ENCODE measurements around the gene HYAL3. TPM values are rescaled to one million over a fixed set of nuclear protein-coding genes. Genes with fewer than 3 reads are reported as not detected.
A peak's percentile ranks its signal among the peaks of the same experiment; 100 is the strongest.

Gene HYAL3
- total RNA-seq, 2 experiments from 2014 or later = 3.0 to 3.2 TPM

GRCh38 chr3:50341996-50342650 lies 42.9 kb upstream of the HYAL3 start:
- Mint-ChIP-seq H3K4me1 (ENCODE audit: low read depth) (peaks cover 60% of the 10 kb centered on the region), H3K27ac (peak overlapping the region; percentile 79), H3K9me3 (no peaks in the 10 kb centered on the region), H3K4me3 (peak overlapping the region; percentile 84), H3K27me3 (no peaks in the 10 kb centered on the region), H3K36me3 (ENCODE audit: low read depth) (peaks cover 9% of the 10 kb centered on the region)
- no peak for TF ChIP-seq CTCF (IDR thresholded peaks at IDR 0.05)
- DNase-seq (no peak), ATAC-seq (ENCODE audit: poor library complexity) (no peak)
- intact Hi-C loops (cut with DNase I, micrococcal nuclease) = no loop called here
- H3K4me1 ChIP-seq (ENCODE audit: insufficient read depth, low read length) = peaks cover 71% of the 10 kb centered on the region
- CTCF ChIA-PET = interaction anchor here (2.0 kb wide), 1 partner anchor 18 kb away, joined by 6 read pairs; no protein-coding TSS in a partner anchor
- no peaks in the 10 kb centered on the region for H3K9me3 ChIP-seq (ENCODE audit: control insufficient read depth in 1 of 2, insufficient read depth in 1 of 2, low read length in 2 of 2)
- no peaks in the 10 kb centered on the region for H3K36me3 ChIP-seq (ENCODE audit: insufficient read depth, low read length)
- POLR2A ChIA-PET = interaction anchor here (0.6 to 7.9 kb wide), 2 partner anchors 7 to 1611 kb away, joined by 3 to 214 read pairs; partner anchors contain the start of genes CYB561D2 and NPRL2
- H3K27me3 ChIP-seq (ENCODE audit: control insufficient read depth in 1 of 2, insufficient read depth in 2 of 2, low read length in 2 of 2) = no peaks in the 10 kb centered on the region
- peak overlapping the region; percentile 39 to 72 for H3K27ac ChIP-seq (ENCODE audit: low read depth in 1 of 2, low read length in 2 of 2)
- H3K4me3 ChIP-seq (ENCODE audit: low read length) = no peak overlapping the region

DNA sequence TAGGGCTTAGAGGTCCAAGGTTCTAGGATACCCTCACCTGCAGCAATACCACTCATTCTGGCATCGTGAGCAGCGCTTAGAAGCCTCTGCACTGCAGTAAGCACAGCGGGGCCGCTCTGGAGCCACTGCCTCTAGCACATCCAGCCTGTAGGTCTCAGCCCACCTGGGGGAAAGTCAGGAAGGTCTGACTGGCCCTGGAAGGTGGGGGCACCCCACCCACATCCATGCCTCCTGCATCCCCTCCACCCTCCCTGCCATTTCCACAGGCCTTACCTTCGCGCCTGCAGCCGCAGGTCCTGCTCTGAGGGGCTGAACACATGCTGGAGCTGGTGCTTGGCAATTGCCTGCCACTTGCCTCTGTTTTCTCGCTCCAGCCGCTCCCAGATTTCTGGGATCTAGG lies 42.3 kb upstream of the HYAL3 start:
- H3K9me3 Mint-ChIP-seq = no peaks in the 10 kb centered on the region
- H3K4me1 ChIP-seq (ENCODE audit: insufficient read depth, low read length) = peaks cover 69% of the 10 kb centered on the region
- no peaks in the 10 kb centered on the region for H3K27me3 ChIP-seq (ENCODE audit: control insufficient read depth in 1 of 2, insufficient read depth in 2 of 2, low read length in 2 of 2)
- DNase-seq (no peak), ATAC-seq (ENCODE audit: poor library complexity) (no peak)
- no peaks in the 10 kb centered on the region for H3K9me3 ChIP-seq (ENCODE audit: control insufficient read depth in 1 of 2, insufficient read depth in 1 of 2, low read length in 2 of 2)
- intact Hi-C loops (cut with DNase I, micrococcal nuclease) = no loop called here
- TF ChIP-seq CTCF (IDR thresholded peaks at IDR 0.05) = no peak
- no peaks in the 10 kb centered on the region for H3K36me3 ChIP-seq (ENCODE audit: insufficient read depth, low read length)
- H3K36me3 Mint-ChIP-seq (ENCODE audit: low read depth) = peaks cover 12% of the 10 kb centered on the region
- peak overlapping the region; percentile 39 to 72 for H3K27ac ChIP-seq (ENCODE audit: low read depth in 1 of 2, low read length in 2 of 2)
- ChIA-PET CTCF (interaction anchor here (2.0 kb wide), 1 partner anchor 17 kb away, joined by 6 read pairs; no protein-coding TSS in a partner anchor), POLR2A (interaction anchor here (0.6 to 7.9 kb wide), 8 partner anchors 8 to 1611 kb away, joined by 3 to 214 read pairs (median 6); partner anchors contain the start of genes CYB561D2, HEMK1, HYAL3 and IFRD2)
- peaks cover 61% of the 10 kb centered on the region for H3K4me1 Mint-ChIP-seq (ENCODE audit: low read depth)
- H3K27ac Mint-ChIP-seq = peak overlapping the region; percentile 79
- no peaks in the 10 kb centered on the region for H3K27me3 Mint-ChIP-seq
- peak overlapping the region; percentile 93 for H3K4me3 ChIP-seq (ENCODE audit: low read length)
- peak overlapping the region; percentile 84 for H3K4me3 Mint-ChIP-seq

DNA sequence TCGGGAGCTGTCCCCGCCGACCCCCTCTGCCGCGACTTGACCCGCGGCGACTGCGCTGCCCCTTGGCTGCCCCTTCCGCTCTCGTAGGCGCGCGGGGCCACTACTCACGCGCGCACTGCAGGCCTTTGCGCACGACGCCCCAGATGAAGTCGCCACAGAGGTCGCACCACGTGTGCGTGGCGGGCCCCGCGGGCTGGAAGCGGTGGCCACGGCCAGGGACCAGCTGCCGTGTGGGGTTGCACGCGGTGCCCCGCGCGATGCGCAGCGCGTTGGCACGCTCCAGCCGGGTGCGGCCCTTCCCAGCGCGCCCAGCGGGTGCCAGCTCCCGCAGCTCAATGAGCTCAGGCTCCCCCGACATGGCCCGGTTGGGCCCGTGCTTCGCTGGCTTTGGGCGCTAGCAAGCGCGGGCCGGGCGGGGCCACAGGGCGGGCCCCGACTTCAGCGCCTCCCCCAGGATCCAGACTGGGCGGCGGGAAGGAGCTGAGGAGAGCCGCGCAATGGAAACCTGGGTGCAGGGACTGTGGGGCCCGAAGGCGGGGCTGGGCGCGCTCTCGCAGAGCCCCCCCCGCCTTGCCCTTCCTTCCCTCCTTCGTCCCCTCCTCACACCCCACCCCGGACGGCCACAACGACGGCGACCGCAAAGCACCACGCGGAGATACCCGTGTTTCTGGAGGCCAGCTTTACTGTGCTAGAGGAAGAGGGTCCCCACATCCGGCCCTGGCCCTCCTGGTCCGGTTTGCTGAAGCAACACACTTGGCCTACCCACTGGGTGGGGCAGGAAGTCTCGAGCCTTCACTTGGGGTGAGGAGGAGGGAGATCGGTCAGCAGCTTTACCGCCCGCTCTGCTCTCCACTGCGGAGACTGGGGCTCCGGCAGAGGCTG lies 41.5 kb upstream of the HYAL3 start, which contains the start of gene RASSF1:
TSS of gene RASSF1 (minus strand) at position 389 of the 882 bp plus-strand sequence. CDS start at position 358, 31 bp downstream.
- intact Hi-C loops (cut with DNase I, micrococcal nuclease) = no loop called here
- Histone ChIP-seq H3K27me3 (ENCODE audit: control insufficient read depth in 1 of 2, insufficient read depth in 2 of 2, low read length in 2 of 2) (no peaks in the 10 kb centered on the region), H3K4me3 (ENCODE audit: low read length) (peak within 1 kb of the TSS; percentile 93), H3K36me3 (ENCODE audit: insufficient read depth, low read length) (no peaks in the 10 kb centered on the region), H3K27ac (ENCODE audit: low read depth in 1 of 2, low read length in 2 of 2) (peak within 1 kb of the TSS; percentile 63 to 72), H3K9me3 (ENCODE audit: control insufficient read depth in 1 of 2, insufficient read depth in 1 of 2, low read length in 2 of 2) (no peaks in the 10 kb centered on the region), H3K4me1 (ENCODE audit: insufficient read depth, low read length) (peaks cover 70% of the 10 kb centered on the region)
- ATAC-seq (ENCODE audit: poor library complexity) (peak; percentile 20), DNase-seq (peak in 12 of 14 experiments; percentile 35 to 89 (median 51))
- ChIA-PET CTCF (interaction anchor here (2.0 kb wide), 1 partner anchor 16 kb away, joined by 6 read pairs; no protein-coding TSS in a partner anchor), POLR2A (interaction anchor here (0.6 to 7.9 kb wide), 12 partner anchors 9 to 261 kb away, joined by 3 to 214 read pairs (median 6); partner anchors contain the start of genes C3orf18, CYB561D2, GNAI2 and HEMK1)
- Mint-ChIP-seq H3K4me1 (ENCODE audit: low read depth) (peaks cover 63% of the 10 kb centered on the region), H3K9me3 (no peaks in the 10 kb centered on the region), H3K36me3 (ENCODE audit: low read depth) (peaks cover 16% of the 10 kb centered on the region), H3K27me3 (no peaks in the 10 kb centered on the region), H3K4me3 (peak within 1 kb of the TSS; percentile 96), H3K27ac (peak within 1 kb of the TSS; percentile 95)
- no peak for TF ChIP-seq CTCF (IDR thresholded peaks at IDR 0.05)
